Measurements from ENCODE around the gene NUTF2.
"Not testable (repeated sequence)": the region's sequence is repeated elsewhere in the genome, so short reads cannot be mapped to it uniquely, and the experiment has no call there.

NUTF2 gene

GRCh38 chr16:67825906-67826305 is 20.8 kb upstream of the NUTF2 start:
- Histone ChIP-seq H3K36me3 (ENCODE audit: low read depth) (peaks cover 9% of the 10 kb centered on the region; the same call in 1 of the 2 replicates), H3K27me3 (ENCODE audit: insufficient read depth, poor library complexity, severe bottlenecking) (no peaks in the 10 kb centered on the region), H3K9me3 (ENCODE audit: severe bottlenecking) (no peaks in the 10 kb centered on the region), H3K4me1 (ENCODE audit: insufficient read depth, poor library complexity, severe bottlenecking) (no peaks in the 10 kb centered on the region), H3K27ac (ENCODE audit: poor library complexity, severe bottlenecking) (no peak overlapping the region), H3K4me3 (ENCODE audit: severe bottlenecking) (no peak overlapping the region)
- DNase-seq (ENCODE audit: low spot score) (no peak), ATAC-seq (ENCODE audit: low read depth) (no peak)
- no peak for TF ChIP-seq CTCF (IDR thresholded peaks at IDR 0.05; ENCODE audit: poor library complexity, severe bottlenecking)

GRCh38 chr16:67828651-67829050 is 18.1 kb upstream of the NUTF2 start:
- Histone ChIP-seq H3K36me3 (ENCODE audit: low read depth) (peaks cover 16% of the 10 kb centered on the region), H3K4me1 (ENCODE audit: insufficient read depth, poor library complexity, severe bottlenecking) (no peaks in the 10 kb centered on the region), H3K27ac (ENCODE audit: poor library complexity, severe bottlenecking) (no peak overlapping the region), H3K9me3 (ENCODE audit: severe bottlenecking) (no peaks in the 10 kb centered on the region), H3K4me3 (ENCODE audit: severe bottlenecking) (no peak overlapping the region), H3K27me3 (ENCODE audit: insufficient read depth, poor library complexity, severe bottlenecking) (no peaks in the 10 kb centered on the region)
- ATAC-seq (ENCODE audit: low read depth), result no peak
- DNase-seq (ENCODE audit: low spot score), result no peak
- TF ChIP-seq CTCF (IDR thresholded peaks at IDR 0.05; ENCODE audit: poor library complexity, severe bottlenecking), result no peak

- DNase-seq (ENCODE audit: low spot score) (no peak), ATAC-seq (ENCODE audit: low read depth) (peak; percentile 75)
- H3K27me3 ChIP-seq (ENCODE audit: insufficient read depth, poor library complexity, severe bottlenecking), result no peaks in the 10 kb centered on the region
- no peak for TF ChIP-seq CTCF (IDR thresholded peaks at IDR 0.05; ENCODE audit: poor library complexity, severe bottlenecking)
- H3K9me3 ChIP-seq (ENCODE audit: severe bottlenecking), result no peaks in the 10 kb centered on the region
- peak overlapping the region; percentile 39 for H3K27ac ChIP-seq (ENCODE audit: poor library complexity, severe bottlenecking)
- H3K4me1 ChIP-seq (ENCODE audit: insufficient read depth, poor library complexity, severe bottlenecking), result no peaks in the 10 kb centered on the region
- H3K4me3 ChIP-seq (ENCODE audit: severe bottlenecking), result peak overlapping the region; percentile 75
- peaks cover 16% of the 10 kb centered on the region for H3K36me3 ChIP-seq (ENCODE audit: low read depth)
These were observed 13.7 kb upstream of the NUTF2 start for GRCh38 chr16:67833030-67833414.

GRCh38 chr16:67833415-67834241 is 13.1 kb upstream of the NUTF2 start:
- peak; percentile 89 for DNase-seq (ENCODE audit: low spot score)
- peak; percentile 96 for ATAC-seq (ENCODE audit: low read depth)
- Histone ChIP-seq H3K27ac (ENCODE audit: poor library complexity, severe bottlenecking) (peak overlapping the region; percentile 39), H3K4me1 (ENCODE audit: insufficient read depth, poor library complexity, severe bottlenecking) (no peaks in the 10 kb centered on the region), H3K9me3 (ENCODE audit: severe bottlenecking) (no peaks in the 10 kb centered on the region), H3K27me3 (ENCODE audit: insufficient read depth, poor library complexity, severe bottlenecking) (no peaks in the 10 kb centered on the region), H3K4me3 (ENCODE audit: severe bottlenecking) (peak overlapping the region; percentile 75), H3K36me3 (ENCODE audit: low read depth) (peaks cover 16% of the 10 kb centered on the region)
- no peak for TF ChIP-seq CTCF (IDR thresholded peaks at IDR 0.05; ENCODE audit: poor library complexity, severe bottlenecking)

GRCh38 chr16:67834242-67834614 is 12.5 kb upstream of the NUTF2 start:
- no peaks in the 10 kb centered on the region for H3K27me3 ChIP-seq (ENCODE audit: insufficient read depth, poor library complexity, severe bottlenecking)
- H3K9me3 ChIP-seq (ENCODE audit: severe bottlenecking), result no peaks in the 10 kb centered on the region
- H3K36me3 ChIP-seq (ENCODE audit: low read depth), result peaks cover 16% of the 10 kb centered on the region
- no peak overlapping the region for H3K27ac ChIP-seq (ENCODE audit: poor library complexity, severe bottlenecking)
- TF ChIP-seq CTCF (IDR thresholded peaks at IDR 0.05; ENCODE audit: poor library complexity, severe bottlenecking), result no peak
- no peaks in the 10 kb centered on the region for H3K4me1 ChIP-seq (ENCODE audit: insufficient read depth, poor library complexity, severe bottlenecking)
- H3K4me3 ChIP-seq (ENCODE audit: severe bottlenecking), result peak overlapping the region; percentile 75
- DNase-seq (ENCODE audit: low spot score), result no peak
- no peak for ATAC-seq (ENCODE audit: low read depth)

- not testable (repeated sequence) for H3K4me1 ChIP-seq (ENCODE audit: insufficient read depth, poor library complexity, severe bottlenecking); H3K9me3 ChIP-seq (ENCODE audit: severe bottlenecking); H3K4me3 ChIP-seq (ENCODE audit: severe bottlenecking); DNase-seq (ENCODE audit: low spot score); H3K27ac ChIP-seq (ENCODE audit: poor library complexity, severe bottlenecking); H3K27me3 ChIP-seq (ENCODE audit: insufficient read depth, poor library complexity, severe bottlenecking); H3K36me3 ChIP-seq (ENCODE audit: low read depth); ATAC-seq (ENCODE audit: low read depth)
These were observed 9.5 kb upstream of the NUTF2 start for GRCh38 chr16:67837190-67837589.
